Tibial nerve (tissue), 4 donors: Measurements from ENCODE around the gene CDYL. TPM values are rescaled to one million over a fixed set of nuclear protein-coding genes. Genes with fewer than 3 reads are reported as not detected.

Experiments
- DNase-seq, 2 donors: peaks; one replicate each; pipeline ENCODE4 v3.0.0-alpha.2; 2019; ENCODE audit warnings: low spot score in 2 of 2
- H3K27ac ChIP-seq, 4 donors: fragments of 200-600 bp; sonication (generic) in 3 of 4; one replicate each; pipeline ENCODE4 v1.5.1; 2017 to 2019; ENCODE audit warnings: mild to moderate bottlenecking in 1 of 4
- H3K27me3 ChIP-seq, 2 donors: fragments of 200-600 bp; sonication (generic) in 1 of 2; one replicate each; pipeline versions ENCODE4 v1.5.1 to v1.6.0; 2017 to 2019
- H3K36me3 ChIP-seq, 3 donors: fragments of 200-600 bp; sonication (generic); one replicate each; pipeline ENCODE4 v1.5.1; 2018 to 2019
- H3K4me1 ChIP-seq, 4 donors: fragments of 200-600 bp; sonication (generic) in 3 of 4; one replicate each; pipeline ENCODE4 v1.5.1; 2017 to 2019
- H3K4me3 ChIP-seq, 4 donors: fragments of 200-600 bp; sonication (generic) in 3 of 4; one replicate each; pipeline ENCODE4 v1.5.1; 2017 to 2019; ENCODE audit warnings: mild to moderate bottlenecking in 1 of 4, moderate library complexity in 1 of 4
- H3K9me3 ChIP-seq, 4 donors: fragments of 200-600 bp; sonication (generic) in 3 of 4; one replicate each; pipeline ENCODE4 v1.5.1; 2017 to 2019
- EP300 ChIP-seq, 2 donors: sonication (generic); formaldehyde crosslinking; IDR thresholded peaks; one replicate each; pipeline ENCODE4 v1.6.1; 2017; ENCODE audit warnings: antibody characterized with exemption in 2 of 2, mild to moderate bottlenecking in 1 of 2
- POLR2A ChIP-seq, 2 donors: fragments of 450-650 bp; IDR thresholded peaks; one replicate each; pipeline ENCODE4 v1.6.1; 2017; ENCODE audit warnings: antibody characterized with exemption in 2 of 2, mild to moderate bottlenecking in 2 of 2, moderate library complexity in 2 of 2
- whole genome bisulfite sequencing, 2 donors: methylation state at CpG; one replicate each; pipeline ENCODE4 v1.1.5; 2018; 5-methylcytosine and 5-hydroxymethylcytosine counted together
- total RNA-seq, 4 donors: library from RNA; depleted of rRNA; stranded (reverse); fragments of >200 nt; gene quantifications; one replicate each; pipeline ENCODE4 v1.1.0, GENCODE V29; 2016
- TF ChIP-seq, protein P1 (sequence below), 5 experiments: fragments of 200-600 bp in 3 of 5; fragments of 450-650 bp in 2 of 5; sonication (generic) in 3 of 5; IDR thresholded peaks; one replicate each; pipeline ENCODE4 v1.5.1; 2016 to 2019; ENCODE audit warnings: antibody characterized with exemption in 5 of 5, mild to moderate bottlenecking in 3 of 5, moderate library complexity in 2 of 5

Gene CDYL
- total RNA-seq, 4 donors from 2014 or later = 20.3 to 37.5 (median 31.7) TPM

GRCh38 chr6:4935486-4935885 is 159.3 kb downstream of the CDYL start:
- 93 to 98% methylated on average over 10 of the region's 10 CpGs for WGBS, 2 donors
- DNase-seq = no peak

GRCh38 chr6:4935975-4936680 is 159.9 kb downstream of the CDYL start:
- WGBS, 2 donors = 43 to 44% methylated on average over 13 of the region's 13 CpGs
- Histone ChIP-seq H3K4me3 (no peak overlapping the region), H3K9me3 (no peaks in the 10 kb centered on the region), H3K27me3 (no peaks in the 10 kb centered on the region), H3K4me1 (peaks cover 0 to 32% (median 3%) of the 10 kb centered on the region in 4 donors), H3K36me3 (peaks cover 0 to 5% (median 0%) of the 10 kb centered on the region in 3 donors), H3K27ac (no peak overlapping the region)
- TF ChIP-seq, protein P1, sequence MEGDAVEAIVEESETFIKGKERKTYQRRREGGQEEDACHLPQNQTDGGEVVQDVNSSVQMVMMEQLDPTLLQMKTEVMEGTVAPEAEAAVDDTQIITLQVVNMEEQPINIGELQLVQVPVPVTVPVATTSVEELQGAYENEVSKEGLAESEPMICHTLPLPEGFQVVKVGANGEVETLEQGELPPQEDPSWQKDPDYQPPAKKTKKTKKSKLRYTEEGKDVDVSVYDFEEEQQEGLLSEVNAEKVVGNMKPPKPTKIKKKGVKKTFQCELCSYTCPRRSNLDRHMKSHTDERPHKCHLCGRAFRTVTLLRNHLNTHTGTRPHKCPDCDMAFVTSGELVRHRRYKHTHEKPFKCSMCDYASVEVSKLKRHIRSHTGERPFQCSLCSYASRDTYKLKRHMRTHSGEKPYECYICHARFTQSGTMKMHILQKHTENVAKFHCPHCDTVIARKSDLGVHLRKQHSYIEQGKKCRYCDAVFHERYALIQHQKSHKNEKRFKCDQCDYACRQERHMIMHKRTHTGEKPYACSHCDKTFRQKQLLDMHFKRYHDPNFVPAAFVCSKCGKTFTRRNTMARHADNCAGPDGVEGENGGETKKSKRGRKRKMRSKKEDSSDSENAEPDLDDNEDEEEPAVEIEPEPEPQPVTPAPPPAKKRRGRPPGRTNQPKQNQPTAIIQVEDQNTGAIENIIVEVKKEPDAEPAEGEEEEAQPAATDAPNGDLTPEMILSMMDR (IDR thresholded peaks at IDR 0.05) = no peak
- TF ChIP-seq EP300 (IDR thresholded peaks at IDR 0.05) = no peak
- TF ChIP-seq POLR2A (IDR thresholded peaks at IDR 0.05) = no peak
- no peak for DNase-seq

More at GRCh38 chr6:4935486-4935885, 159.3 kb downstream of the CDYL start:
- TF ChIP-seq, protein P1 (IDR thresholded peaks at IDR 0.05) = no peak
- TF ChIP-seq EP300 (IDR thresholded peaks at IDR 0.05) = no peak
- TF ChIP-seq POLR2A (IDR thresholded peaks at IDR 0.05) = no peak
- Histone ChIP-seq H3K4me1 (peaks cover 0 to 32% (median 3%) of the 10 kb centered on the region in 4 donors), H3K9me3 (no peaks in the 10 kb centered on the region), H3K36me3 (peaks cover 0 to 5% (median 0%) of the 10 kb centered on the region in 3 donors), H3K4me3 (no peak overlapping the region), H3K27me3 (no peaks in the 10 kb centered on the region), H3K27ac (no peak overlapping the region)

DNA sequence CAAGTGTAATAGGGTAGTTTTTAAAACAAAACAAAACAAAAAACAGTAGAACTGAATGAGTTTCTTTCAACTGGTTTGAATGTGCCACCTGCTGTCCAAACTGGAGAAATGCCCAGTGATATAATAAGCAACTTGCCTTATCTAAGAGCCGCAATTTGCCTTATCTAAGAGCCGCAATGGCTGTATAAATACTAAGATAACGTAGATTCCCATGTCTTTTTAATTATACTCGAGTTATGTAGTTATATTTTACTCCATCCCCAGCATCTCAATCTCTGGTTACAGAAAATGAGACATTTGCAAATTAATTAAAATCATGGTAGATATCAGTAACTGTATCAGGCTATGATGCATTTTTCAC is 160.5 kb downstream of the CDYL start:
- H3K4me1 ChIP-seq = peaks cover 0 to 29% (median 3%) of the 10 kb centered on the region in 4 donors
- 30 to 34% methylated on average over 4 of the region's 4 CpGs for WGBS, 2 donors
- H3K4me3 ChIP-seq = no peak overlapping the region
- H3K27me3 ChIP-seq = no peaks in the 10 kb centered on the region
- TF ChIP-seq, protein P1 (IDR thresholded peaks at IDR 0.05) = peak; percentile 51 to 71 (median 53)
- TF ChIP-seq EP300 (IDR thresholded peaks at IDR 0.05) (no peak), POLR2A (IDR thresholded peaks at IDR 0.05) (no peak)
- peaks cover 0 to 5% (median 0%) of the 10 kb centered on the region in 3 donors for H3K36me3 ChIP-seq
- no peaks in the 10 kb centered on the region for H3K9me3 ChIP-seq
- H3K27ac ChIP-seq = no peak overlapping the region
- DNase-seq = peak in 1 of 2 donors; percentile 13

DNA sequence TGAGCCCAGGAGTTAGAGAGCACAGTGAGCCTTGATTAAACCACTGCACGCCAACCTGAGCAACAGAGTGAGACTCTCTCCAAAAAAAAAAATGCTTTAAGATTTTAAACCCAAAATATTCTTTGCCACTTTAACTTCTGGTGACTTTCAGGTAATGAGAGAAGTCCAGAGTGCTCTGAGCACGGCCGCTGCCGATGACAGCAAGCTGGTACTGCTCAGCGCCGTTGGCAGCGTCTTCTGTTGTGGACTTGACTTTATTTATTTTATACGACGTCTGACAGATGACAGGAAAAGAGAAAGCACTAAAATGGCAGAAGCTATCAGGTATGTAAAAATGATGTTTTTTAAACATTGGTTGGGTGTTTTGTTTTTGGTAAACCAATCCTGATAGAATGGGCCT is 161.2 kb downstream of the CDYL start:
- DNase-seq = no peak
- WGBS, 2 donors = 95 to 96% methylated on average over 9 of the region's 9 CpGs
- TF ChIP-seq POLR2A (IDR thresholded peaks at IDR 0.05) = no peak
- TF ChIP-seq, protein P1 (IDR thresholded peaks at IDR 0.05) = no peak
- no peak for TF ChIP-seq EP300 (IDR thresholded peaks at IDR 0.05)

GRCh38 chr6:4939241-4939640 is 163.0 kb downstream of the CDYL start:
- Histone ChIP-seq H3K4me3 (no peak overlapping the region), H3K36me3 (peaks cover 0 to 9% (median 0%) of the 10 kb centered on the region in 3 donors), H3K27ac (no peak overlapping the region), H3K9me3 (no peaks in the 10 kb centered on the region), H3K27me3 (no peaks in the 10 kb centered on the region), H3K4me1 (peaks cover 0 to 41% (median 6%) of the 10 kb centered on the region in 4 donors)
- TF ChIP-seq EP300 (IDR thresholded peaks at IDR 0.05) (no peak), POLR2A (IDR thresholded peaks at IDR 0.05) (no peak)
- TF ChIP-seq, protein P1 (IDR thresholded peaks at IDR 0.05) = no peak
- no peak for DNase-seq
- 93 to 96% methylated on average over 1 of the region's 1 CpG for WGBS, 2 donors

More for the DNA sequence above, 161.2 kb downstream of the CDYL start:
- H3K4me1 ChIP-seq = peaks cover 0 to 32% (median 4%) of the 10 kb centered on the region in 4 donors
- H3K9me3 ChIP-seq = no peaks in the 10 kb centered on the region
- peaks cover 0 to 5% (median 0%) of the 10 kb centered on the region in 3 donors for H3K36me3 ChIP-seq
- H3K27ac ChIP-seq = no peak overlapping the region
- no peaks in the 10 kb centered on the region for H3K27me3 ChIP-seq
- no peak overlapping the region for H3K4me3 ChIP-seq
